ENCODE results near the gene CA10. TPM values are rescaled to one million over a fixed set of nuclear protein-coding genes. Genes with fewer than 3 reads are reported as not detected.

CA10 gene
- total and polyA plus RNA-seq, 2 of the 4 experiments (the other 2 are of a cell fraction) = not detected

DNA sequence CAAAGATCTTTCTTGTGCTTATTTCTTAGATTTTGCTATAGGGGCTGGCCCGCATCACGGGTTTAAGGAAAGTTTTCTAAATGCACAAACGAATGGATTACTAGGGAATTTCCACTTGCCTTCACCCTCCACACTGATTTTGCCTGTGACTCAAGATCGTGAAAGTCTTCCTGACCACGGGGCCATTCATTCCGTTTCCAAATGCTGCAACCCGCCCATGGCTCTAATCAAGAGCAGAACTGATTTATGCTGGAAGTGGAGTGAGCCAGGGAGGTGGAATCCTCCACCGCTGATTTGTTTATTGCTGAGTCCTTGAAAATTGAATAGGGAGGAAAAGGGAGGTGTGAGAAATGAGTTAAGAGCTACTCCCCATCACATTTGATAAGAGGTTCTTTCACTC, 52.4 kb downstream of the CA10 start:
- no peak overlapping the region for H2AFZ ChIP-seq (replicated peaks; ENCODE audit: low read length, poor library complexity)
- H2BK120ac ChIP-seq (ENCODE audit: low read depth, low read length) = no peak overlapping the region
- WGBS, 2 experiments (ENCODE audit: extremely low coverage in 2 of 2, insufficient read length in 1 of 2) = no CpG with 5 or more reads among the region's 8 CpGs
- no peak overlapping the region for H2BK20ac ChIP-seq (ENCODE audit: low read depth, low read length)
- intact Hi-C loops (cut with micrococcal nuclease) = no loop called here
- H3K9me3 ChIP-seq (ENCODE audit: control insufficient read depth, insufficient read depth, low read length) = peaks cover 19% of the 10 kb centered on the region
- no peak overlapping the region for H4K91ac ChIP-seq (ENCODE audit: insufficient read depth, low read depth, low read length)
- H2BK5ac ChIP-seq (ENCODE audit: low read depth, low read length, poor library complexity, severe bottlenecking) = no peak overlapping the region
- H2AK9ac ChIP-seq (replicated peaks; ENCODE audit: low read depth, low read length, poor library complexity) = no peak overlapping the region
- H3K27ac ChIP-seq (ENCODE audit: insufficient read depth, low read length) = no peak overlapping the region
- H3K18ac ChIP-seq (ENCODE audit: low read depth, low read length) = no peak overlapping the region
- H3K4me2 ChIP-seq (ENCODE audit: low read depth, low read length) = no peak overlapping the region
- H3K79me1 ChIP-seq (ENCODE audit: low read depth in 1 of 2, low read length in 2 of 2) = no peaks in the 10 kb centered on the region
- no peak for DNase-seq
- no peak overlapping the region for H2AK5ac ChIP-seq (ENCODE audit: low read depth, low read length)
- H3K9ac ChIP-seq (ENCODE audit: low read depth, low read length) = no peak overlapping the region
- no peaks in the 10 kb centered on the region for H3K9me1 ChIP-seq (ENCODE audit: insufficient read depth, low read length)
- no peak overlapping the region for H3K56ac ChIP-seq (ENCODE audit: extremely low read depth, insufficient read depth, low read length)
- no peak overlapping the region for H4K5ac ChIP-seq (ENCODE audit: low read depth, low read length)
- TF ChIP-seq CTCF (conservative IDR thresholded peaks at IDR 0.05; ENCODE audit: low read depth, low read length) (no peak), USF2 (IDR thresholded peaks at IDR 0.05; ENCODE audit: low read depth, low read length) (no peak), RAD21 (IDR thresholded peaks at IDR 0.05; ENCODE audit: low read length) (no peak), RCOR1 (IDR thresholded peaks at IDR 0.05; ENCODE audit: insufficient replicate concordance, low read length) (no peak), CEBPB (IDR thresholded peaks at IDR 0.05; ENCODE audit: low read depth, low read length) (no peak), NFE2L2 (IDR thresholded peaks at IDR 0.05; ENCODE audit: low read depth, low read length) (no peak), RFX5 (IDR thresholded peaks at IDR 0.05; ENCODE audit: low read depth, low read length) (no peak), POLR2A (IDR thresholded peaks at IDR 0.05; ENCODE audit: low read depth, low read length) (no peak), FOS (IDR thresholded peaks at IDR 0.05; ENCODE audit: low read depth, low read length) (no peak), MXI1 (IDR thresholded peaks at IDR 0.05; ENCODE audit: borderline replicate concordance, low read depth, low read length) (no peak), CHD1 (IDR thresholded peaks at IDR 0.05; ENCODE audit: low read depth, low read length) (no peak), SMC3 (IDR thresholded peaks at IDR 0.05; ENCODE audit: low read depth, low read length) (no peak), MAZ (IDR thresholded peaks at IDR 0.05; ENCODE audit: borderline replicate concordance, low read depth, low read length) (no peak), BHLHE40 (IDR thresholded peaks at IDR 0.05; ENCODE audit: low read depth, low read length) (no peak), MAFK (IDR thresholded peaks at IDR 0.05; ENCODE audit: low read depth, low read length) (no peak)
- TF ChIP-seq, protein P1, sequence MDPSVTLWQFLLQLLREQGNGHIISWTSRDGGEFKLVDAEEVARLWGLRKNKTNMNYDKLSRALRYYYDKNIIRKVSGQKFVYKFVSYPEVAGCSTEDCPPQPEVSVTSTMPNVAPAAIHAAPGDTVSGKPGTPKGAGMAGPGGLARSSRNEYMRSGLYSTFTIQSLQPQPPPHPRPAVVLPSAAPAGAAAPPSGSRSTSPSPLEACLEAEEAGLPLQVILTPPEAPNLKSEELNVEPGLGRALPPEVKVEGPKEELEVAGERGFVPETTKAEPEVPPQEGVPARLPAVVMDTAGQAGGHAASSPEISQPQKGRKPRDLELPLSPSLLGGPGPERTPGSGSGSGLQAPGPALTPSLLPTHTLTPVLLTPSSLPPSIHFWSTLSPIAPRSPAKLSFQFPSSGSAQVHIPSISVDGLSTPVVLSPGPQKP (IDR thresholded peaks at IDR 0.05; ENCODE audit: borderline replicate concordance, low read depth, low read length) = no peak
- H3K14ac ChIP-seq (replicated peaks; ENCODE audit: low read depth, low read length) = no peak overlapping the region
- H3K23ac ChIP-seq (ENCODE audit: low read depth, low read length) = no peak overlapping the region
- ChIA-PET POLR2A (ENCODE audit: unreplicated experiment) (no interaction called here), CTCF (interaction anchor here (0.7 kb wide), 1 partner anchor 49 kb away, joined by 4 read pairs; no protein-coding TSS in a partner anchor)
- no TSS peak for BruUV-seq (replicated peaks)
- H3K27me3 ChIP-seq (ENCODE audit: control insufficient read depth, insufficient read depth, low read length) = no peaks in the 10 kb centered on the region
- H2BK15ac ChIP-seq (ENCODE audit: low read depth, low read length) = no peak overlapping the region
- no peaks in the 10 kb centered on the region for H3K4me1 ChIP-seq (ENCODE audit: control insufficient read depth, insufficient read depth, low read length)
- no peak overlapping the region for H3K4ac ChIP-seq (ENCODE audit: low read depth, low read length)
- no peak for ATAC-seq (ENCODE audit: low read depth)
- H4K20me1 ChIP-seq (ENCODE audit: insufficient read depth, low read length) = no peaks in the 10 kb centered on the region
- dilution Hi-C loops (cut with HindIII; ENCODE audit: low sequenced_read_pairs, unreplicated experiment) = no loop called here
- in situ Hi-C loops (cut with MboI; ENCODE audit: low sequenced_read_pairs) = no loop called here
- no peaks in the 10 kb centered on the region for H3K36me3 ChIP-seq (ENCODE audit: control insufficient read depth, insufficient read depth, low read length)
- no peak overlapping the region for H4K8ac ChIP-seq (ENCODE audit: low read depth in 2 of 2, low read length in 2 of 2)
- H3K4me3 ChIP-seq (ENCODE audit: insufficient read depth, low read depth, low read length) = no peak overlapping the region
